Stimulated activated CD4-positive, alpha-beta T cell treated with anti-CD3 and anti-CD28 coated beads, Interleukin-2, amount 100 ng/mL, for 4 hours (primary cell): ENCODE measurements around the gene CTNNA1.

Experiments
- DNase-seq: peaks from one replicate; pipeline ENCODE4 v3.0.0-alpha.2; 2020; ENCODE audit warnings: low read depth

CTNNA1 gene

DNA sequence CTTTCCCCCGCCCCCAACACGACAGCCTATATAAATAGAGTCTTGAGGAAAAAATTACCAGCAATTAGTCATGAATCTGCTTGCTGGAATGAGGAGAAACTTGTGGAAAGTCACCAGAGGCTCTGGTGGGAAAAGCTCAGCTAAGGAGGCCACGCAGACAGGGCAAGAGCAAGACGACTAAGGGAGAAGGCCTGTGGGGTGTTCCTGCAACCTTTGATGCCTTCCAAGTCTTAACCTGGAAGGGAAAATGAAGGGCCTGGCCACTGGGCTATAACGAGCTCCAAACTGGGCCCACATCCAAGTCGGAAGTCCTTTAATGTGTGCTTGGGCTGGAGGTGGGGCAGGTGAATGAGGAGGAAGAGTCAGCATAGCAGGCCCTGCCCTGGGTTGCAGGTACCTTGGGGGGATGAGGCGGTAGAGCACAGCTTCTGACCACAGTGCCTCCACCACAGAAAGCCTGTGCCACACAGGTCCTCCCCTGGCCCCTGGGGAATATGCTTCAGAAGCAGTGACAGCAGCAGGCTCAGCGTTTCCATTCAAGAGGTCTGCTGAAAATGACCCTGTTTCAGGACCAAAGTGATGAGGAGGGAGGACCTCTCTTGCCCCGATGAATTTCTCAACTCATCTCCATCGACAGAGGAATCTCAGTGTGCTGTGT is 214.7 kb downstream of the CTNNA1 start:
- DNase-seq = no peak

DNA sequence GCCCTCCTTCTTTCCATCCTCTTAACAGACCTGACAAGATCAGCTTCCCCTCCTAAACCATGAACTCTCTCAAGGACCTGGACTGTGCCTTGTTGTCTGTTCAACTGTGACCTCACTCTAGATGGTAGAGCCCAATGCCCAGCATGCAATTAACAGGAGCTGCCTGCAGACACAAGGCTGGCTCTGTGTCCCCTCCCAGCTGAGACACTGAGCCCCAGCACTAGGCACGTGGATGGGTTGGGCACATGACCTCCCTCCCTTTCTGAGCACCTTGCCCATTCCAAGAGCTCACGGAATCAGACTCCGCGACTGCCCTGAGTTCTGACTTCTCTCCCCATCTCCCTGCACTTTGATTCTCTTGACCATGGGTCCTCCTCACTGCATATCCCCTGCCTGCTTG is 215.4 kb downstream of the CTNNA1 start:
- DNase-seq = no peak

DNA sequence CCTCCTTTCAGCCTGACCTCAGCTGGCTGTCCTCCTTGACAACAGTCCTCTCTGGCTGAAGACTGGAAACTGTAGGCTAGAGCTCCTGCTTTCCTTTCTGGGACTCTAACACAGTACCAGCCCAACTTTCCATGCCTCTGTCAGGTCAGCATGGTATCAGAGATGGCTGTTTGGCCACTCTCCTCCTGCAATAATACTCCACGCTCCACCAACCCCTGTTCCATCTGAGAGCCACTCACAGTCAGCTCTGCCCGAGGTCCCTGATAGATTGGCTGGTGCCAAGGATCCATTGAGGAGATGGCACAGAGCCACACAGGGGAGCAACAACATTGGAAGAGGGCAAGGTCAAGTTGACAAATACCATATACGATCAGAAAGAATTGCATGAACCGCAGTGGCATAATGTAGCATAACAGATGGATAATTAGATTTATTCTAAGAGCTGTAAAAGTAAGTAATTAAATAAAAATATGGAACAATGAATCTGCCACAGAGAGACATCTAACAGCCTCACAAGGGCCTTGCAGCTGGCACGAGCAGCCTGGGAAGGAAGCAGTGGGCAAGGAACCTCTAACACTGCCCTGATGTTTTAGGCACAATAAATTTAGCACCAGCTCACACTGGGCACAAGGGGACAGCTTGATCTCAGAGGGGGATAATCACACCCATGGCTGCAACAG is 216.2 kb downstream of the CTNNA1 start:
- no peak for DNase-seq

DNA sequence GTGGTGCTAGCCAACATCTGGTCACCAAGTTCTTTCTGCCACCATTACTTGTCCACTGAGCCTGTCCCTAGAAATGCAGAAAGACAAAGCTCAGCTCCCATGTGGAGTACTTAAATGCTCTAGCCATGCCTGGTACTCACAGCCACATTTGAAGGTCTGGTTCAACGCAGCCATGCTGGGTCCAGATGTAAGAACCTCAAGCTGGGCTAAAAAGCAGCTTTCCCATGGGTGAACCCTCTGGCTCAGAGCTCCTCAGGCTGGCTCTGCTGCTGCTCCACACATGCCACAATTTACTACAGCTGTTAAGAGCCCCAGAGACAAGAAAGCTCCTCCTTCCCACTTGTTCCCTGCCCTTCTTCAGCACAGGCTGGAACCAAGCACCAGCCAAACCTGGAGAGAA is 219.0 kb downstream of the CTNNA1 start:
- DNase-seq = no peak

DNA sequence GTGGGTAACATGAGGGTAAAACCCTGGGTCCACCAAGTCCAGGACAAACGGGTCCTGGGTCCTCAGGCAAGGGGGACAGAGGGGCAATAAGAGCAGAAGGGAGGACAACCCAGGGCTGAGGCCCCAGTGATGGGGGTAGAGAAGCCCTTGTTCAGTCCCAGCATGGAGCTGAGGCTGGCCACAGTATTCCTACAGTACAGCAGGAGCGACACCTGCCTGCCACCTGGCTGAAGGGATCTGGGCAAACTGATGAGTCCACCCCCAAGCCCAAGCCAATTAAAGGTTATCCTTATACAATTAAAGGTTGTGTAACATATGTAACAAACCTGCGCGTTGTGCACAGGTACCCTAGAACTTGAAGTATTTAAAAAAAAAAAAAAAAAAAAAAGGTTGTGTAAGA is 219.6 kb downstream of the CTNNA1 start:
- DNase-seq = no peak

DNA sequence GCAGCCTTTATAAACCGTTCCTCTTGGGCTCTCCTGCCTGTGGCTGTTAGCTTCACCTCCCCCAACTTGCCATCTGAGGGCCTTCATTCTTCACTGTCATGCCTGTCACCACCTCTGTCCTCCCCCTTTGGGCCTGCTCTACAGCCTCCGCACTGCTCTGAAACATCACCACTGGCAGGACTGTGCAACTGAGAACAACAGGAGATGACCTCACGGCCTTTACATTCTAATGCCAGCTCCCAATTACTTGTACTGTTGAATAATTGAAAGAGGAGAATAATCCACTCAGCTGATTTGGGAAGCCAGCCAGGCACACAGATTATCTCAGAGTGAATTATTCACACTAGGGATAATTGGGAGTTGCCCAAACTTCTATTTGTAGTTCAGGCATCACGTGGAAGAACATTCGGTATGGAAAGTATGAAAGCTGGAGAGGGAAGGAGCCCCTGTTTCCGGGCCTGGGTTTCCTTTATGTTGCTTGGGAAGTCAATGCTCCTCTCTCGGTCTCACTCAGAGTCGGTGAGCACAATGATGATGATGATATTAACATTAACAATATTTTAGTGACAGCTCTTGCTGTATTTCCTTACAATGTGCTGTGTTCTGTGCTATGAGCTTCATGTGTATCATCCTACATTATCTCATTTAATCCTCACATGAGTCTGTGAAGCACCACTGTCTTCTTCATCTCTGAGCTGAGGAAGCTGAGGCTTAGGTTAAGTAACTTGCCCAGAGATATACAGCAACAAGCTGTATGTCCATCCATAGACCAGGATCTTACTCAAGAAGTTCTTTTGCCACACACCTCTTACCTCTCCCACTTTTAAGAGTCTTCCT is 221.2 kb downstream of the CTNNA1 start:
- DNase-seq = no peak

DNA sequence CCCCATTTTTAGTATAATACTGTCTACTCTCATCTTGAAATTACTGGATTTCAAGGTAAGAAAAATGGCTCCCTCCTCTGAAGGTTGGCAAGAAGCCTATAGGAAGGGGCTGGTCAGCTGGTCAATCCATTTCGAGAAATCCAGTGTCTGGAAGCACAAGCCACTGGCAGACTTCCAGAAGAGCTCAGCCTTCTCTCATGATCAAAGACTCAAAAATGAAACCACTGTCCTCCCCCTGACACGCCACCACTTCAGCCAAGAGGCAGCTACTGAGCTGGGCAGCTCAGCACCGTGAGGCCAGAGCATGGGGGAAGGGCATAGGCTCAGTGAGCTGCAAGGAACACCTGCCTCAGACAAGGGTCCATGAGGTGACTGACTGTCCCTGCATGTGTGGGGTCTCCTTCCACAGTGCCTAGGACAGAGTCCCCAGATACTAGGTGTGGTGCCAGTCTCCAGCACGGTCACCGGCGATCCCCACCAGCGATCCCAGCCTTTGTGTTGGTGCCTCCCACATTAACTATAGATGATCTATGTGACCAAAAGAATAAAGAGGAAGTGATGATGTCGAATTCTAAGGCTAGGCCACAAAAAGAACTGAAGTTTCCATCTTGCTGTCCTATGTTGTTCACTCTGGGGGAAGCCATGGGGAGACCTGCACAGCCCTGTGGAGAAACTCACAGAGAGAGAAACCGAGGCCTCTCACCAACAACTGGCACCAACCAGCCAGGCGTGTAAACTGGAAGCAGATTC is 222.0 kb downstream of the CTNNA1 start:
- no peak for DNase-seq

DNA sequence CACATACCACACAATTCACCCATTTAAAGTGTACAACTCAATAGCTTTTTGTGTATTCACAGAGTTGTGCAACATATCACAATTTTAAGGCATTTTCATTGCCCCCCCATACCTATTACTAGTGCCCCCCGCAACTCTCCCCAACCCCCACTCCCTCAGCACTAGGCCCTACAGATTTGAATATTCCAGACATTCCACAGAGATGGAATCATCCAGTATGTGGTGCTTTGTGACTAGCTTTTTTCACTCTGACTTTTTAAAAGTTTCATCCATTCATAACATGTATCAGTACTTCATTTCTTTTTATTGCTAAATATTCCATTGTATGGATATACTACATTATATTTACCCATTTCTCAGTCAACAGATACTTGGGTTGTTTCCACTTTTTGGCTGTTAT is 224.9 kb downstream of the CTNNA1 start:
- no peak for DNase-seq

DNA sequence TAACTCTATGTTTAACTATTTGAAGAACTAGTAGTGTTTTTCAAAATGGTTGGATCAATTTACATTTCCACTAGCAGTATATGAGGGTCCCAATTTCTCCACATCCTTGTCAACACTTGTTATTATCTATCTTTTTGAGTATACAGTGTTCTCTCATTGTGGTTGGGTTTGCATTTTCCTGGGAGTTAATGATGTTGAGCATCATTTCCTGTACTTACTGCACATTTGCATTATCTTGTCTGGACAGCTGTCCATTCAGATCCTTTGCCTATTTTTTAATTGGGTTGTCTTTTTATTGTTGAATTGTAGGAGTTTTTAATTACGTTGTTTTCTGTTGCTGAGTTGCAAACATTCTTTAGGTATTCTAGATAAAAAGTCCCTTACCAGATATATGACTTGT is 225.4 kb downstream of the CTNNA1 start:
- DNase-seq = no peak

DNA sequence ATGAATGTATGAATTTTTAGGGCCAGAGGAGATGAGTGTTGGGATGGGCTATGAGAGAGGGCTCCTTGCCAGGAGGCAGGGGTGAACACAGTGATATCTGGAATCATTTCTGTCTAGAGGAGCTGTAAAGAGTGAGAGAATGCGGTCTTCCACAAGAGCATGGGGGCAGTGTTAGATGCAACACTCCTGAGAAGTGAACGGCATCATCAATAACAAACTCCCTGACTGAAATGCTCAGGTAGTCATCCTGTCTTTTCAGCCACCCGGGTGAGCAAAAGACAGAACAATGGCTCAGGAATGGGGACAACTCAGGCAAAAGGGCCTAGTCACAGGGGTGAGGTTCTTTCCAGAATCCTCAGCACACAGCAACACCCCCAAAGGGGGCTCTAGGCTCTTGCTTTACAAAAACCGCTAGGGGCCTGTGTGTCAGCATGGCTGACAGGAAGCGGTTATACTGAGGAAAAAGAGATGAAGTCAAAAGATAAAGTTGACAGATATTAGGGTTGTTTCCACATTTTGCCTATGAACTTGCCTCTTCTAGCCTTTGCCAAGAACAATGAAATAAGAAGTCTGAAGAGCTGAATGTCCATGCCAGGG is 226.6 kb downstream of the CTNNA1 start:
- DNase-seq = no peak

DNA sequence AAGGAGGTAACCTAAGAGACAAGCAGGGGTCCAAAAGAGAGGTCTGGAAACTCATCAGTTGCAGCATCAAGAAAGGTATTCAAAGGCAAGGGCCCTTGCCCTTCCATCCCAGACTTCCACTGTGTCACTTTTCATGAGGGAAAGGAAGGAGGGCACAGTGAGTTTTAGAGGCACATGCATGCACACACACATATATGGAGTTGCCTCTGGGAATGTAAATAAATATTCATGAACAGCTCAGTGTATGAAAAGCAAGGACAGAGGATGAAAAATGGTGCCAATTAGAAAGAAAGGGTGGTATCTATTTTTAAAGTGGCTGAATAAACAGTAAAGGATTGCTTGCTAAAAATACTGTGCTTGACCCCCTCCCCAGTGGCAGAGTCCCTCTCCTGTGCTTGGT is 227.2 kb downstream of the CTNNA1 start:
- DNase-seq = no peak

DNA sequence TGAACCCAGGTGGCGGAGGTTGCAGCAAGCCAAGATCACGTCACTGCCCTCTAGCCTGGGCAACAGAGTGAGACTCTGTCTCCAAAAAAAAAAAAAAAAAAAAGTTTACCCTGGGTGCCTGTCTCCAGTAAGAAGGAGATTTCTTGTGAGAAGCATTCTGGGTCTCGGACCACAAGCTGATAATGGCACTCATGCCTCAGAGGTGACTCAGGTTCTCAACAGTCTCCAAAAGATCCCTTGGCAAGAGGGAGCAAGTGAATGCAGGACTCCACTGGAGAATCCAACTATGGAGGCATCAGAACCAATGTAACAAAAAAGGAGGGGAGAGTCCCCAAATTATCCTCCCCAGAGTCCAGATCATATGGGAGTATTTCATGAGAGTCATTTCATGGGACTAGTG is 227.9 kb downstream of the CTNNA1 start:
- no peak for DNase-seq

DNA sequence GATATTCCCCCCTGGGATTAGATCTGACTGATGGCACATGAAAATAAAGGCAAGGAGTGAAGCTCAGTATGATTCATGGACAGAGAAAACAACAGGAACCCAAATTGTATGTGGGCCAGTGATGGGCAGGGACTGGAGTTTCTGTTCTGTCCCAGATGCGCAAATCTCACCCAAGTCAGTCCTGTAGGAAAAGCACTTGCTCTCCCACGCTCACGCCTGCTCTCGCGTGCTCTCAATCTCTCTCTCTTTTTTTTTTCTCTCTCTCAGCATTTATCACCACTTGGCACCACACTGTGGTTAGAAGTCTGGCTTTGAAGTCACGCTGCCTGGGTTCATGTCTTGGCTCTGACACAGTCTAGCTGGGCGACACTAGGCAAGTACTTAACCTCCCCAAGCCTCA is 228.4 kb downstream of the CTNNA1 start:
- DNase-seq = no peak

DNA sequence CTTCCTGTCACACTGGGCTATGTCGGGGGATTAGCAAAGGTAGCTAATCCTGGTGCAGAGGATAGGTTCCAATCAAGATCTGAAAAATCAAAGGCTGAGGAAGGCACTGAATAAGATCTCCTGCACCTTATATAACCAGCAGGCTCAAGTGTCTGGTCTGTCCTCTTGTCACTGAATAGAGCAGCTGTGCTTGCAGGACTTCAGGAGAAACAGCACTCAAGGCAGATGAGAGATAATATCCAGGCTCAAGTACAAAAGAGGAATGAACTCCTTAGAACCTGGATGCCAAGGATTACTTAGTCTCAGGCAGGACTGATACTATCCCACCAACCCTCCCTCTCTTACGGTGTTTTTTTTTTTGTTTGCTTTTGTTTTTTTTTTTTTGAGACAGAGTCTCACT is 230.8 kb downstream of the CTNNA1 start:
- DNase-seq = no peak
